Heart right ventricle (tissue), 16 donors: ENCODE data around the gene MOG. TPM values are rescaled to one million over a fixed set of nuclear protein-coding genes. Genes with fewer than 3 reads are reported as not detected.

Experiments
- ATAC-seq, 8 donors: fragments of 200-7000 bp; cut with Tn5 transposase; one replicate each; pipeline ENCODE4 v1.9.1; 2020; ENCODE audit warnings: mild to moderate bottlenecking in 8 of 8, moderate library complexity in 8 of 8, moderate number of reproducible peaks in 1 of 8
- DNase-seq, 2 donors: peaks; one replicate each; pipeline ENCODE4 v3.0.0-alpha.2; 2020
- H3K27ac ChIP-seq, 10 donors: fragments of 200-600 bp; sonication (generic) in 2 of 10; one replicate each; pipeline versions ENCODE4 v1.5.0 to v1.8.0; 2020 to 2022; ENCODE audit warnings: mild to moderate bottlenecking in 3 of 10
- H3K27me3 ChIP-seq, 7 donors: fragments of 200-600 bp; one replicate each; pipeline ENCODE4 v1.8.0; 2021 to 2022; ENCODE audit warnings: mild to moderate bottlenecking in 2 of 7
- H3K36me3 ChIP-seq, 9 donors: fragments of 200-600 bp; sonication (generic) in 1 of 9; one replicate each; pipeline versions ENCODE4 v1.5.0 to v1.8.0; 2020 to 2022; ENCODE audit warnings: mild to moderate bottlenecking in 2 of 9
- H3K4me1 ChIP-seq, 9 donors: fragments of 200-600 bp; sonication (generic) in 1 of 9; one replicate each; pipeline versions ENCODE4 v1.5.0 to v1.8.0; 2020 to 2022; ENCODE audit warnings: mild to moderate bottlenecking in 4 of 9
- H3K4me3 ChIP-seq, 10 donors: fragments of 200-600 bp; sonication (generic) in 2 of 10; one replicate each; pipeline versions ENCODE4 v1.5.0 to v1.8.0; 2020 to 2022; ENCODE audit warnings: mild to moderate bottlenecking in 7 of 10, moderate library complexity in 2 of 10
- H3K9me3 ChIP-seq, 11 donors: fragments of 200-600 bp in 10 of 11; sonication (generic) in 2 of 11; one replicate each; pipeline versions ENCODE4 v1.5.0 to v1.8.0; 2013 to 2022; ENCODE audit warnings: mild to moderate bottlenecking in 2 of 11, control low read depth in 1 of 11, moderate library complexity in 1 of 11
- WGBS, 2 donors: extraction: QIAGEN DNeasy Blood & Tissue Kit; methylation state at CpG; one replicate each; pipeline ENCODE4 v1.1.7; 2013; ENCODE audit warnings: inconsistent platforms in 1 of 2; 5-methylcytosine and 5-hydroxymethylcytosine counted together
- intact Hi-C, 10 donors: fragments of 100-400 bp; cut with DNase I; formaldehyde crosslinking; loops; one replicate each; pipeline versions ENCODE4 v1.11.1 to v1.14.2; 2022
- polyA plus RNA-seq, 2 donors: library from polyadenylated mRNA; stranded (reverse); fragments of 200-250 nt; gene quantifications; one replicate each; pipeline ENCODE4 v1.2.3, GENCODE V29; 2013
- total RNA-seq, 10 donors: library from RNA; stranded (reverse); fragmentation: NEBNext Ultra II Directional in 3 of 10; extraction: Animal tissue kit (Norgen Biotek cat#: 25700) in 3 of 10; gene quantifications; one replicate each; pipeline versions ENCODE4 v1.2.1 to v1.2.4, GENCODE V29; 2021 to 2023
- TF ChIP-seq, protein P1 (sequence below), 9 donors: fragments of 200-600 bp; sonication (generic) in 2 of 9; IDR thresholded peaks; one replicate each; pipeline versions ENCODE4 v1.5.0 to v1.8.0; 2021 to 2022; ENCODE audit warnings: antibody characterized with exemption in 9 of 9, mild to moderate bottlenecking in 5 of 9, moderate library complexity in 1 of 9
- donor health status: Arrhythmogenic right ventricular cardiomyopathy.
- donor health status: ischemic (EF 13 %, LVEDD 7.1; RV severe dilation, severe dysfunction).
- donor health status: healthy with polysubstance abuse.
- donor health status: DM: no; HTN: yes; CAD: no.
- donor health status: DM: no; HTN: no; CAD: no.
- donor health status: ischemic (EF 25% LVEDD 6.9; RV normal size, moderate dysfunction).
- donor health status: ischemic (EF 25% LVEDD 5.7; RV mildly dilated, moderate dysfunction).
- donor health status: healthy.
- donor health status: DM: yes; HTN: yes; CAD: no.
- donor health status: Ischemic cardiomyopathy.
- donor health status: ischemic (EF 35%, LVEDD 5.7; RV mildly dilated, moderate dysfunction).
- donor health status: nonischemic (EF 11% LVEDD 7.7; RV severe dilation, severe dysfunction).
- donor health status: DM: yes; HTN: yes; CAD: no.
- donor health status: PGD.
- donor health status: ischemic (EF 29% LVEDD 5.4; RV normal size, mild dysfunction).
- donor health status: nonischemic (EF 23%, LVEDD 6.1; RV moderate dilation, normal function).

The MOG gene
- total and polyA plus RNA-seq, 12 donors, result 0.19 to 13.6 (median 2.9) TPM

DNA sequence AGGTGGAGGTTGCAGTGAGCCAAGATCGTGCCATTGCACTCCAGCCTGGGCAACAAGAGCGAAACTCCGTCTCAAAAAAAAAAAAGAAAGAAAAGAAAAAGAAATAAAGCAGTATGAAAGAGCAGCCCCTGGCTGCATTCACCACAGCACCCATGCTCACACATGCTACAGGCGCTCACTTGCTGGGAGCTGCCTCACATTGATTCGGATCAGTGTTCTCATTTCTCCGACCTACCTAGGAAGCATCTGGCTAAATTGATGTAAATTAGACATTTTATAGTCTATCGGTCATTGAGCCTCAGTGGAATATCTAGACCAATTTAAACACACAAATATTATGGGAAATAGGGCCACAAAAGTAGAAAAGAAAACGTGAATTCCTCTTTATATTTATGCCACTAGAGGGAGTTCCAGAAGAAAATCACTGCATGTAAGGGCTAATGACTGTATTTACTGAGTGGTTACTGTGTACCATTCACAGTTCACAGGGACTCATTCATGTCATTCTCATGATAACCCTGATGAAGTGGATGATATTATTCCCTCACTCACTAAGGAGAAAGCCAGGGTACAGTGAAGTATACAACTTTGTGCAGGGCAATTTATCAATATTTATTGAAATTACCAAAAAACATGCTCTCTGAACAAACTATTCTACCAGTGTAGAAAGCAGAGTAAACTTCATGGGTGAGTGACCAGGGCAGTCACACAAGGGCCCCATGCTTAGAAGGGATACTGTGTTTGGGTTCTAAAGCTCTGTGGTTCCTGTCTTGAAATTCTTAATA lies 5.3 kb upstream of the MOG start:
- intact Hi-C loops, result loop anchor here in 4 of 10 donors (2.0 to 10.0 kb wide), 4 partner anchors 33 to 103 kb away; no protein-coding TSS in a partner anchor
- Histone ChIP-seq H3K4me3 (no peak overlapping the region), H3K4me1 (peaks cover 3 to 32% (median 18%) of the 10 kb centered on the region in 9 donors), H3K27ac (no peak overlapping the region), H3K27me3 (peaks cover 0 to 11% (median 0%) of the 10 kb centered on the region in 7 donors), H3K36me3 (no peaks in the 10 kb centered on the region), H3K9me3 (no peaks in the 10 kb centered on the region)
- WGBS, 2 donors, result 74 to 75% methylated on average over 7 to 8 of the region's 8 CpGs
- DNase-seq, result no peak
- no peak for ATAC-seq
- TF ChIP-seq, protein P1, sequence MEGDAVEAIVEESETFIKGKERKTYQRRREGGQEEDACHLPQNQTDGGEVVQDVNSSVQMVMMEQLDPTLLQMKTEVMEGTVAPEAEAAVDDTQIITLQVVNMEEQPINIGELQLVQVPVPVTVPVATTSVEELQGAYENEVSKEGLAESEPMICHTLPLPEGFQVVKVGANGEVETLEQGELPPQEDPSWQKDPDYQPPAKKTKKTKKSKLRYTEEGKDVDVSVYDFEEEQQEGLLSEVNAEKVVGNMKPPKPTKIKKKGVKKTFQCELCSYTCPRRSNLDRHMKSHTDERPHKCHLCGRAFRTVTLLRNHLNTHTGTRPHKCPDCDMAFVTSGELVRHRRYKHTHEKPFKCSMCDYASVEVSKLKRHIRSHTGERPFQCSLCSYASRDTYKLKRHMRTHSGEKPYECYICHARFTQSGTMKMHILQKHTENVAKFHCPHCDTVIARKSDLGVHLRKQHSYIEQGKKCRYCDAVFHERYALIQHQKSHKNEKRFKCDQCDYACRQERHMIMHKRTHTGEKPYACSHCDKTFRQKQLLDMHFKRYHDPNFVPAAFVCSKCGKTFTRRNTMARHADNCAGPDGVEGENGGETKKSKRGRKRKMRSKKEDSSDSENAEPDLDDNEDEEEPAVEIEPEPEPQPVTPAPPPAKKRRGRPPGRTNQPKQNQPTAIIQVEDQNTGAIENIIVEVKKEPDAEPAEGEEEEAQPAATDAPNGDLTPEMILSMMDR (IDR thresholded peaks at IDR 0.05), result peak; percentile 30 to 74 (median 62)

DNA sequence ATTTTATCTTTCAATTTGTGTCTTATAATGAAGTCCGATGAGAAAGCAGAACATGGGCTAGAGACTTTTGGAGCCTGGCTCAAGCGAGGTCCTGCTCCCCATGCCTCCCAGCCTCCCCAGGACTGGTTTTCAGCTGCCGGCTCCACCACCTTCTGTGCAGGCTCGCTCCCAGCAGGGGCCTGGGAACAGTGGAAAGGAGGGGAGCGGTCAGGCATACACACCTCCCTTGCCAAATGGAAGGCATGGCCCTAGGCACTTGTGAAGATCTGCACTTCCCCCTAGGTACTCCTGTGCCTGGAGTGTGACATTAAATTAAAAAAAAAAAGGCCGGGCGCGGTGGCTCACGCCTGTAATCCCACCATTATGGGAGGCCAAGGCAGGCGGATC lies 4.7 kb upstream of the MOG start:
- TF ChIP-seq, protein P1 (IDR thresholded peaks at IDR 0.05), result no peak
- Histone ChIP-seq H3K9me3 (no peaks in the 10 kb centered on the region), H3K27me3 (peaks cover 0 to 16% (median 0%) of the 10 kb centered on the region in 7 donors), H3K36me3 (no peaks in the 10 kb centered on the region), H3K4me3 (no peak overlapping the region), H3K27ac (no peak overlapping the region), H3K4me1 (peaks cover 3 to 37% (median 18%) of the 10 kb centered on the region in 9 donors)
- WGBS, 2 donors, result 82 to 90% methylated on average over 10 of the region's 10 CpGs
- DNase-seq, result no peak
- intact Hi-C loops, result loop anchor here in 3 of 10 donors (5.0 to 10.0 kb wide), 3 partner anchors 35 to 103 kb away; no protein-coding TSS in a partner anchor
- ATAC-seq, result no peak

DNA sequence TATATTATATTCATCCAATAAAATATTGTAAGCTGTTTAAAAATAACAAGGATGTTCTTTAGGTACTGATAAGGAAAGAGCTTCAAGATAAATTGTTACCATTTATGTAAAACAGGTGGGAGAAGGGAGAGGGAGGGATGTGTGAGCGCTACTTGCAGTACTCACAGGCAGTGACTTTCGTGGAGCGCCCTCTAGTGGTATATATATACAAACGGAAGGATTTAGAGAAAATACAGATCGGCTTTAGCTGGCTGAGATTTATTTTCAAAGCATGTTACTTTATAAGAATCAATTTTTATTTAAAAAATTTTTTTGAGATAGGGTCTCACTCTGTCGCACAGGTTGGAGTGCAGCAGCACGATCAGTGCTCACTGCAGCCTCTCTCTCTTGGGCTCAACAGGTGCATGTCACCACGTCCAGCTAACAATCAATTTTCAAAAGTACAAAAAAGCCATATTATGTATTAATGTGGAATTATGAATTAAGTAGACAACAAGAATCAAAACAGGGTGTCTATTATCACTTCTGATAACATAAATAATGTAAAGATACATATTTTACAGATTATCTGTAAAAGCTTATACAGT lies 3.3 kb upstream of the MOG start:
- 11 to 12% methylated on average over 8 of the region's 8 CpGs for WGBS, 2 donors
- H3K36me3 ChIP-seq, result no peaks in the 10 kb centered on the region
- H3K4me3 ChIP-seq, result no peak overlapping the region
- H3K27me3 ChIP-seq, result peaks cover 0 to 16% (median 0%) of the 10 kb centered on the region in 7 donors
- TF ChIP-seq, protein P1 (IDR thresholded peaks at IDR 0.05), result peak; percentile 69 to 87 (median 80)
- H3K4me1 ChIP-seq, result peaks cover 3 to 37% (median 18%) of the 10 kb centered on the region in 9 donors
- no peaks in the 10 kb centered on the region for H3K9me3 ChIP-seq
- DNase-seq (peak in 1 of 2 donors; percentile 48), ATAC-seq (no peak)
- H3K27ac ChIP-seq, result peak overlapping the region in 2 of 10 donors; percentile 88 to 90
- intact Hi-C loops, result loop anchor here in 3 of 10 donors (5.0 to 10.0 kb wide), 3 partner anchors 34 to 101 kb away; no protein-coding TSS in a partner anchor

DNA sequence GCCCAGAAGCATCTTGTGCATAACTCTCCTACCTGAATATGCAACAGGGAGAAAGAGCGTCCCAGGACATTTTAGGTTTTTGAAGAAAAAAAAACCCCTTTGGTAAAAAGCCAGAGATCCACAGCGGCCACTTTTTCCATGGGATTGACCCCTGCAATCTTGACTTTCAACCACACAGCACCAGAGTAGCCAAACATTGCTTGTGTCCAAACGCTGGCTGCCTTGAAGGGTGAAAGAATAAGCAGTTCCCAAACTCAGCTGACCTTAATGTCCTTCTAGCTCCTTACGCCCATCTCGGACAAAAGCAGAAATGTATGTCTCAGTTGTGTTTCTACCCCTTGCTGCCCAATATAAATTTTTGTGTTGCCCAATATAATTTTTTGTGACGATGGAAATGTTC lies 1.2 kb upstream of the MOG start:
- intact Hi-C loops, result loop anchor here in 2 of 10 donors (10.0 kb wide), 1 partner anchor 99 kb away; no protein-coding TSS in a partner anchor
- TF ChIP-seq, protein P1 (IDR thresholded peaks at IDR 0.05), result no peak
- WGBS, 2 donors, result 36 to 44% methylated on average over 6 of the region's 6 CpGs
- no peak for DNase-seq
- H3K36me3 ChIP-seq, result no peaks in the 10 kb centered on the region
- peak in 6 of 8 donors; percentile 16 to 49 (median 44) for ATAC-seq
- no peaks in the 10 kb centered on the region for H3K9me3 ChIP-seq
- peaks cover 0 to 19% (median 0%) of the 10 kb centered on the region in 7 donors for H3K27me3 ChIP-seq
- H3K4me1 ChIP-seq, result peaks cover 0 to 32% (median 12%) of the 10 kb centered on the region in 9 donors
- H3K27ac ChIP-seq, result peak overlapping the region; percentile 76 to 90 (median 84)
- no peak overlapping the region for H3K4me3 ChIP-seq
